KMS-11 (cell line): ENCODE data around the gene SDHB.

Experiments used
- H2AFZ ChIP-seq: fragments of 200-600 bp; sonication (generic); 2 replicates; pipeline ENCODE4 v1.6.1; 2016; ENCODE audit warnings: antibody characterized with exemption, mixed run types, low read depth
- H3K27ac ChIP-seq: fragments of 200-600 bp; sonication (generic); 2 replicates; pipeline ENCODE4 v1.6.1; 2016; ENCODE audit warnings: mild to moderate bottlenecking, mixed run types
- H3K27me3 ChIP-seq: fragments of 200-600 bp; sonication (generic); 2 replicates; pipeline ENCODE4 v1.6.1; 2017; ENCODE audit warnings: mild to moderate bottlenecking, low read depth, mixed run types, moderate library complexity; ENCODE audit not compliant: insufficient read depth
- H3K36me3 ChIP-seq: fragments of 200-600 bp; sonication (generic); 2 replicates; pipeline ENCODE4 v1.6.1; 2017; ENCODE audit warnings: mild to moderate bottlenecking, mixed run types; ENCODE audit not compliant: insufficient read depth
- H3K4me1 ChIP-seq: fragments of 200-600 bp; sonication (generic); 2 replicates; pipeline ENCODE4 v1.6.1; 2016; ENCODE audit warnings: mild to moderate bottlenecking, low read depth, mixed run types; ENCODE audit not compliant: poor library complexity, severe bottlenecking
- H3K4me2 ChIP-seq: fragments of 200-600 bp; sonication (generic); 2 replicates; pipeline ENCODE4 v1.7.0; 2016; ENCODE audit warnings: mild to moderate bottlenecking, mixed run types
- H3K4me3 ChIP-seq: fragments of 200-600 bp; sonication (generic); IDR thresholded peaks from 2 replicates; pipeline ENCODE4 v1.6.1; 2017; ENCODE audit warnings: low read depth, low read length, mixed read lengths; ENCODE audit not compliant: insufficient read depth
- H3K79me2 ChIP-seq: fragments of 200-600 bp; sonication (generic); 2 replicates; pipeline ENCODE4 v1.6.1; 2016; ENCODE audit warnings: low read depth, mixed run types; ENCODE audit not compliant: insufficient read depth
- H3K9ac ChIP-seq: fragments of 200-600 bp; sonication (generic); 2 replicates; pipeline ENCODE4 v1.6.1; 2016; ENCODE audit warnings: mild to moderate bottlenecking, mixed run types
- H4K20me1 ChIP-seq: fragments of 200-600 bp; sonication (generic); 2 replicates; pipeline ENCODE4 v1.6.1; 2016; ENCODE audit warnings: mild to moderate bottlenecking, mixed run types; ENCODE audit not compliant: insufficient read depth
- CTCF ChIP-seq: fragments of 200-600 bp; sonication (generic); conservative IDR thresholded peaks from 2 replicates; pipeline ENCODE4 v1.6.1; 2017; ENCODE audit warnings: low read depth, mild to moderate bottlenecking, antibody characterized with exemption, low read length, moderate library complexity, mixed read lengths

SDHB gene

GRCh38 chr1:16975211-16975610 is 78.6 kb downstream of the SDHB start:
- TF ChIP-seq CTCF, result no peak
- Histone ChIP-seq H3K36me3 (no peaks in the 10 kb centered on the region), H3K9ac (no peak overlapping the region), H2AFZ (no peak overlapping the region), H3K4me2 (no peak overlapping the region), H3K27me3 (no peaks in the 10 kb centered on the region), H4K20me1 (no peaks in the 10 kb centered on the region), H3K4me3 (no peak overlapping the region), H3K4me1 (no peaks in the 10 kb centered on the region), H3K79me2 (no peaks in the 10 kb centered on the region), H3K27ac (no peak overlapping the region)

- H3K9ac ChIP-seq, result no peak overlapping the region
- H3K27ac ChIP-seq, result no peak overlapping the region
- H3K36me3 ChIP-seq, result no peaks in the 10 kb centered on the region
- H3K27me3 ChIP-seq, result no peaks in the 10 kb centered on the region
- no peaks in the 10 kb centered on the region for H4K20me1 ChIP-seq
- H3K79me2 ChIP-seq, result no peaks in the 10 kb centered on the region
- H3K4me1 ChIP-seq, result no peaks in the 10 kb centered on the region
- TF ChIP-seq CTCF, result no peak
- H3K4me3 ChIP-seq, result no peak overlapping the region
- no peak overlapping the region for H2AFZ ChIP-seq
- no peak overlapping the region for H3K4me2 ChIP-seq
Observed at GRCh38 chr1:16973215-16973614, 80.6 kb downstream of the SDHB start.

- no peaks in the 10 kb centered on the region for H3K79me2 ChIP-seq
- no peak overlapping the region for H3K4me2 ChIP-seq
- TF ChIP-seq CTCF, result no peak
- H4K20me1 ChIP-seq, result no peaks in the 10 kb centered on the region
- no peak overlapping the region for H3K9ac ChIP-seq
- H3K4me1 ChIP-seq, result no peaks in the 10 kb centered on the region
- H3K4me3 ChIP-seq, result no peak overlapping the region
- no peak overlapping the region for H3K27ac ChIP-seq
- H3K27me3 ChIP-seq, result no peaks in the 10 kb centered on the region
- H2AFZ ChIP-seq, result no peak overlapping the region
- no peaks in the 10 kb centered on the region for H3K36me3 ChIP-seq
Observed at GRCh38 chr1:16972189-16972895, 81.5 kb downstream of the SDHB start.

DNA sequence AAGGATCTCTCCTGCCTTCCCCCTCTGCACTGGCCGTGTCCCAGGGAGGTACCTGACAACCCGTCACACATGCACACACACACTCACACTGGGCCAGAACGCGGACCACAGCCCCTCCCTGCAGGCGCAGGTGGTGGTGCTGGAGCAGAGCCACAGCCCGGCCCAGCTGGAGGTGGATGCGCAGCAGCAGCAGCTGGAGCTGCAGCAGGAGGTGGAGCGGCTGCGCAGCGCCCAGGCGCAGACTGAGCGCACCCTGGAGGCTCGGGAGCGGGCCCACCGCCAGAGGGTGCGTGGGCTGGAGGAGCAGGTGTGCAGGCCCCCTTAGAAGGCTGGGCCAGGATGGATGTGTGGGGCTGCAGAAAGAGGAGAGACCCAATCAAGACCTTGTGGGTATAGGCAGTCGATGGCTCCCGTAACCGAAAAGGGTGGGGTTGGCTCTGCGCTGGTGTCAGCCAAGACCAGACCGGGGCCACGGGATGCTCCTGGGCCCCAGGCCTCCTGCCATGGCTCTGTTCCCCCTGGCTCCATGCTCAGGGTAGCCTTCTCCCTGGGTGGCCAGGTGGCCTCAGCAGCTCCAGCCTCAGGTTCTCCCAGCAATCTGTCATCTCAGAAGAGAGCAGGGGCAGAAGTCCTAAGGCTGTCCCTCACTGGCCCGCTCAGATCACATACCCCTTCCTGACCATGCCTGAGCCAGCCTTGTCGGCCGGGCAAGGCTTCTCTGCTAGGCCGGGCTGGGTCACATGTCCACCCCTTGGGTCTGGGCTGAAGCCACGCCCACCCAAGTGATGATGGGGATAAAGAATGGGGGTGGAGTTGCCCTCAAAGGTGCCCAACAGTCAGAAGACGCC is 82.3 kb downstream of the SDHB start:
- no peaks in the 10 kb centered on the region for H3K36me3 ChIP-seq
- no peak overlapping the region for H3K4me3 ChIP-seq
- no peak overlapping the region for H2AFZ ChIP-seq
- no peaks in the 10 kb centered on the region for H3K4me1 ChIP-seq
- no peaks in the 10 kb centered on the region for H3K27me3 ChIP-seq
- no peak for TF ChIP-seq CTCF
- H3K9ac ChIP-seq, result no peak overlapping the region
- no peaks in the 10 kb centered on the region for H4K20me1 ChIP-seq
- H3K4me2 ChIP-seq, result no peak overlapping the region
- no peak overlapping the region for H3K27ac ChIP-seq
- H3K79me2 ChIP-seq, result no peaks in the 10 kb centered on the region
